Mesenchymal stem cell (in vitro differentiated cells and primary cell): ENCODE measurements around the gene VRK3.

Experiments
- DNase-seq: peaks from one replicate; pipeline ENCODE4 v3.0.0-alpha.2; 2013
- H2AFZ ChIP-seq: one replicate; pipeline ENCODE4 v1.6.1; 2013; ENCODE audit warnings: low read depth, mild to moderate bottlenecking, control low read depth, inconsistent platforms, low read length, moderate library complexity
- H2AK5ac ChIP-seq: 2 replicates; pipeline ENCODE4 v1.6.1; 2013; ENCODE audit warnings: low read length, moderate library complexity, mild to moderate bottlenecking, inconsistent platforms; ENCODE audit not compliant: severe bottlenecking
- H2BK120ac ChIP-seq: one replicate; pipeline ENCODE4 v1.6.1; 2013; ENCODE audit warnings: low read depth, mild to moderate bottlenecking, inconsistent platforms, low read length, moderate library complexity
- H2BK12ac ChIP-seq, 2 experiments: one replicate each; pipeline ENCODE4 v1.6.1; 2013; ENCODE audit warnings: inconsistent platforms in 2 of 2, low read length in 2 of 2, mild to moderate bottlenecking in 2 of 2, moderate library complexity in 2 of 2, control low read depth in 1 of 2
- H2BK15ac ChIP-seq: one replicate; pipeline ENCODE4 v1.6.1; 2013; ENCODE audit warnings: mild to moderate bottlenecking, low read depth, inconsistent platforms; ENCODE audit not compliant: poor library complexity, severe bottlenecking
- H2BK5ac ChIP-seq: 2 replicates; pipeline ENCODE4 v1.6.1; 2013; ENCODE audit warnings: low read depth, mild to moderate bottlenecking, low read length, control low read depth, inconsistent platforms; ENCODE audit not compliant: poor library complexity, severe bottlenecking
- H3K14ac ChIP-seq, 2 experiments: one replicate each; pipeline ENCODE4 v1.6.1; 2013; ENCODE audit warnings: inconsistent platforms in 2 of 2, low read length in 2 of 2, control low read depth in 1 of 2, mild to moderate bottlenecking in 1 of 2, moderate library complexity in 1 of 2
- H3K18ac ChIP-seq, 2 experiments: one replicate each; pipeline ENCODE4 v1.6.1; 2013; ENCODE audit warnings: inconsistent platforms in 2 of 2, low read length in 2 of 2, control low read depth in 1 of 2, low read depth in 1 of 2, mild to moderate bottlenecking in 1 of 2
- H3K23ac ChIP-seq, 2 experiments: one replicate each; pipeline ENCODE4 v1.6.1; 2013; ENCODE audit warnings: inconsistent platforms in 2 of 2, low read length in 2 of 2, mild to moderate bottlenecking in 2 of 2, moderate library complexity in 2 of 2, control low read depth in 1 of 2
- H3K27ac ChIP-seq: 2 replicates; pipeline ENCODE4 v1.5.1; 2013; ENCODE audit warnings: mild to moderate bottlenecking, moderate library complexity, low read length, control low read depth, inconsistent platforms; ENCODE audit not compliant: poor library complexity, severe bottlenecking
- H3K27me3 ChIP-seq, 2 experiments: 2 replicates each; pipeline versions ENCODE4 v1.6.1 to v1.7.0; 2013; ENCODE audit warnings: low read length in 2 of 2, mild to moderate bottlenecking in 2 of 2, moderate library complexity in 2 of 2, control low read depth in 1 of 2, inconsistent platforms in 1 of 2; ENCODE audit not compliant: control insufficient read depth in 1 of 2, insufficient read depth in 1 of 2
- H3K36me3 ChIP-seq, 2 experiments: 2 replicates each; pipeline versions ENCODE4 v1.6.1 to v1.7.0; 2013; ENCODE audit warnings: low read length in 2 of 2, control low read depth in 1 of 2, inconsistent platforms in 1 of 2, low read depth in 1 of 2, mild to moderate bottlenecking in 1 of 2; ENCODE audit not compliant: insufficient read depth in 2 of 2, control insufficient read depth in 1 of 2
- H3K4ac ChIP-seq, 2 experiments: one replicate each; pipeline ENCODE4 v1.6.1; 2013; ENCODE audit warnings: inconsistent platforms in 2 of 2, low read length in 2 of 2, mild to moderate bottlenecking in 2 of 2, moderate library complexity in 2 of 2, control low read depth in 1 of 2, low read depth in 1 of 2
- H3K4me1 ChIP-seq: 2 replicates; pipeline ENCODE4 v1.6.1; 2013; ENCODE audit warnings: low read depth, low read length, control low read depth; ENCODE audit not compliant: control insufficient read depth, insufficient read depth
- H3K4me2 ChIP-seq: 2 replicates; pipeline ENCODE4 v1.6.1; 2013; ENCODE audit warnings: low read length, mild to moderate bottlenecking, inconsistent platforms; ENCODE audit not compliant: poor library complexity, severe bottlenecking
- H3K4me3 ChIP-seq, 2 experiments: 2 replicates each; pipeline versions ENCODE4 v1.5.1 to v1.7.0; 2013; ENCODE audit warnings: low read length in 2 of 2, mild to moderate bottlenecking in 2 of 2, control low read depth in 1 of 2, low read depth in 1 of 2; ENCODE audit not compliant: insufficient read depth in 1 of 2
- H3K79me1 ChIP-seq: replicated peaks from 2 replicates; pipeline ENCODE4 v1.6.1; 2013; ENCODE audit warnings: mild to moderate bottlenecking, control low read depth, low read length, inconsistent platforms; ENCODE audit not compliant: poor library complexity, severe bottlenecking
- H3K9ac ChIP-seq: 2 replicates; pipeline ENCODE4 v1.7.0; 2013; ENCODE audit warnings: mild to moderate bottlenecking, low read length, moderate library complexity
- H3K9me3 ChIP-seq: 2 replicates; pipeline ENCODE4 v1.7.0; 2013; ENCODE audit warnings: mild to moderate bottlenecking, low read length; ENCODE audit not compliant: control insufficient read depth
- H4K8ac ChIP-seq: one replicate; pipeline ENCODE4 v1.6.1; 2013; ENCODE audit warnings: inconsistent platforms, mild to moderate bottlenecking, low read length, moderate library complexity
- H4K91ac ChIP-seq: one replicate; pipeline ENCODE4 v1.6.1; 2013; ENCODE audit warnings: mild to moderate bottlenecking, low read length, inconsistent platforms
- WGBS: methylation state at CpG from one replicate; pipeline ENCODE4 v1.1.7; 2013; ENCODE audit warnings: mixed read lengths; 5-methylcytosine and 5-hydroxymethylcytosine counted together

The VRK3 gene

GRCh38 chr19:49975051-49975450 lies 50.1 kb downstream of the VRK3 start:
- H3K27ac ChIP-seq: no peak overlapping the region
- peaks cover 18 to 37% of the 10 kb centered on the region in 2 experiments for H3K36me3 ChIP-seq
- no peak overlapping the region for H2BK120ac ChIP-seq
- no peak overlapping the region for H4K8ac ChIP-seq
- no peaks in the 10 kb centered on the region for H3K4me1 ChIP-seq
- H3K18ac ChIP-seq: no peak overlapping the region
- H3K4me3 ChIP-seq: no peak overlapping the region
- no peak overlapping the region for H2BK15ac ChIP-seq
- 89% methylated on average over 7 of the region's 7 CpGs for WGBS
- no peak overlapping the region for H3K4me2 ChIP-seq
- H2AFZ ChIP-seq: no peak overlapping the region
- H2BK12ac ChIP-seq: no peak overlapping the region
- no peak overlapping the region for H3K23ac ChIP-seq
- no peaks in the 10 kb centered on the region for H3K79me1 ChIP-seq
- no peak overlapping the region for H4K91ac ChIP-seq
- no peak for DNase-seq
- no peak overlapping the region for H3K9ac ChIP-seq
- no peak overlapping the region for H2AK5ac ChIP-seq
- H3K14ac ChIP-seq: no peak overlapping the region
- H3K9me3 ChIP-seq: no peaks in the 10 kb centered on the region
- H3K4ac ChIP-seq: no peak overlapping the region
- peaks cover 7 to 17% of the 10 kb centered on the region in 2 experiments for H3K27me3 ChIP-seq
- H2BK5ac ChIP-seq: no peak overlapping the region

- Histone ChIP-seq H2AK5ac (no peak overlapping the region), H2BK120ac (no peak overlapping the region), H3K27me3 (peaks cover 9 to 20% of the 10 kb centered on the region in 2 experiments), H3K23ac (no peak overlapping the region), H3K4ac (no peak overlapping the region), H2AFZ (no peak overlapping the region), H2BK12ac (no peak overlapping the region), H3K4me2 (no peak overlapping the region), H3K9ac (no peak overlapping the region), H2BK15ac (no peak overlapping the region), H3K79me1 (no peaks in the 10 kb centered on the region), H3K18ac (no peak overlapping the region), H3K4me3 (no peak overlapping the region), H2BK5ac (no peak overlapping the region), H3K36me3 (peaks cover 17 to 36% of the 10 kb centered on the region in 2 experiments), H4K91ac (no peak overlapping the region), H4K8ac (no peak overlapping the region), H3K14ac (no peak overlapping the region), H3K4me1 (no peaks in the 10 kb centered on the region), H3K9me3 (no peaks in the 10 kb centered on the region), H3K27ac (no peak overlapping the region)
- no peak for DNase-seq
- 94% methylated on average over 18 of the region's 18 CpGs for WGBS
Observed at GRCh38 chr19:49973987-49974386, 51.2 kb downstream of the VRK3 start.

- no peak overlapping the region for H3K18ac ChIP-seq
- no peak overlapping the region for H4K91ac ChIP-seq
- 89% methylated on average over 5 of the region's 6 CpGs for WGBS
- peaks cover 12 to 29% of the 10 kb centered on the region in 2 experiments for H3K27me3 ChIP-seq
- no peak overlapping the region for H2AFZ ChIP-seq
- H2BK12ac ChIP-seq: no peak overlapping the region
- H3K4me1 ChIP-seq: no peaks in the 10 kb centered on the region
- no peaks in the 10 kb centered on the region for H3K9me3 ChIP-seq
- H3K14ac ChIP-seq: no peak overlapping the region
- no peak overlapping the region for H4K8ac ChIP-seq
- no peak overlapping the region for H3K23ac ChIP-seq
- peaks cover 9 to 24% of the 10 kb centered on the region in 2 experiments for H3K36me3 ChIP-seq
- H3K27ac ChIP-seq: no peak overlapping the region
- no peak overlapping the region for H3K9ac ChIP-seq
- no peak overlapping the region for H3K4me2 ChIP-seq
- no peaks in the 10 kb centered on the region for H3K79me1 ChIP-seq
- no peak overlapping the region for H2BK15ac ChIP-seq
- H3K4me3 ChIP-seq: no peak overlapping the region
- no peak overlapping the region for H3K4ac ChIP-seq
- H2BK120ac ChIP-seq: no peak overlapping the region
- no peak for DNase-seq
- no peak overlapping the region for H2AK5ac ChIP-seq
- H2BK5ac ChIP-seq: no peak overlapping the region
Observed at GRCh38 chr19:49972841-49973240, 52.3 kb downstream of the VRK3 start.

- Histone ChIP-seq H3K36me3 (peaks cover under 1 to 16% of the 10 kb centered on the region in 2 experiments), H2AK5ac (no peak overlapping the region), H3K27ac (no peak overlapping the region), H2BK15ac (no peak overlapping the region), H3K4me2 (no peak overlapping the region), H4K8ac (no peak overlapping the region), H3K4me3 (no peak overlapping the region), H3K79me1 (no peaks in the 10 kb centered on the region), H3K14ac (no peak overlapping the region), H4K91ac (no peak overlapping the region), H2AFZ (no peak overlapping the region), H3K27me3 (peaks cover 12 to 34% of the 10 kb centered on the region in 2 experiments), H3K18ac (no peak overlapping the region), H3K9ac (no peak overlapping the region), H3K9me3 (no peaks in the 10 kb centered on the region), H3K4me1 (no peaks in the 10 kb centered on the region), H3K4ac (no peak overlapping the region), H2BK12ac (no peak overlapping the region), H2BK120ac (no peak overlapping the region), H2BK5ac (no peak overlapping the region), H3K23ac (no peak overlapping the region)
- 89% methylated on average over 12 of the region's 12 CpGs for WGBS
- no peak for DNase-seq
Observed at GRCh38 chr19:49971991-49972411, 53.2 kb downstream of the VRK3 start.
